Measurements from ENCODE around the gene SCAMP1. TPM values are rescaled to one million over a fixed set of nuclear protein-coding genes. Genes with fewer than 3 reads are reported as not detected.

The SCAMP1 gene
- total RNA-seq, 1 donor from 2014 or later: 42.8 TPM

DNA sequence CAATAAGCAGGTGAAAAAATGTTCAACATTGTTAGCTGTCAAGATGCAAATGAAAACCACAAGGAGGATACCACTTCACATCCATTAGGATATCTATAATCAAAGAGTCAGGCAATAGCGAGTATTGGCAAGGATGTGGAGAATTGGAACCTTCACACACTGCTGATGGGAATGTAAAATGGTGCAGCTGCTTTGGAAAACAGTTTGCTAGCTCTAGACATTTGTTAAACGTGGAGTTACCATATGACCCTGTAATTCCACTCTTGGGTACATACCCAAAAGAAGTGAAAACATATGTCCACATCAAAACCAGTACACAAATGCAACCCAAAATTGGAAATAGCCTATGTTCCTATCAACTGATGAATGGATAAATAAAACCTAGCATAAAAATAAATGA is 37.4 kb downstream of the SCAMP1 start:
- Histone ChIP-seq H3K27me3 (ENCODE audit: low read depth) (no peaks in the 10 kb centered on the region), H3K4me1 (no peaks in the 10 kb centered on the region), H3K36me3 (no peaks in the 10 kb centered on the region), H3K27ac (no peak overlapping the region), H3K9me3 (no peaks in the 10 kb centered on the region), H3K4me3 (no peak overlapping the region)
- TF ChIP-seq, protein P1, sequence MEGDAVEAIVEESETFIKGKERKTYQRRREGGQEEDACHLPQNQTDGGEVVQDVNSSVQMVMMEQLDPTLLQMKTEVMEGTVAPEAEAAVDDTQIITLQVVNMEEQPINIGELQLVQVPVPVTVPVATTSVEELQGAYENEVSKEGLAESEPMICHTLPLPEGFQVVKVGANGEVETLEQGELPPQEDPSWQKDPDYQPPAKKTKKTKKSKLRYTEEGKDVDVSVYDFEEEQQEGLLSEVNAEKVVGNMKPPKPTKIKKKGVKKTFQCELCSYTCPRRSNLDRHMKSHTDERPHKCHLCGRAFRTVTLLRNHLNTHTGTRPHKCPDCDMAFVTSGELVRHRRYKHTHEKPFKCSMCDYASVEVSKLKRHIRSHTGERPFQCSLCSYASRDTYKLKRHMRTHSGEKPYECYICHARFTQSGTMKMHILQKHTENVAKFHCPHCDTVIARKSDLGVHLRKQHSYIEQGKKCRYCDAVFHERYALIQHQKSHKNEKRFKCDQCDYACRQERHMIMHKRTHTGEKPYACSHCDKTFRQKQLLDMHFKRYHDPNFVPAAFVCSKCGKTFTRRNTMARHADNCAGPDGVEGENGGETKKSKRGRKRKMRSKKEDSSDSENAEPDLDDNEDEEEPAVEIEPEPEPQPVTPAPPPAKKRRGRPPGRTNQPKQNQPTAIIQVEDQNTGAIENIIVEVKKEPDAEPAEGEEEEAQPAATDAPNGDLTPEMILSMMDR (IDR thresholded peaks at IDR 0.05): no peak
- intact Hi-C loops (cut with DNase I): no loop called here
- DNase-seq: no peak
- no peak for ATAC-seq

DNA sequence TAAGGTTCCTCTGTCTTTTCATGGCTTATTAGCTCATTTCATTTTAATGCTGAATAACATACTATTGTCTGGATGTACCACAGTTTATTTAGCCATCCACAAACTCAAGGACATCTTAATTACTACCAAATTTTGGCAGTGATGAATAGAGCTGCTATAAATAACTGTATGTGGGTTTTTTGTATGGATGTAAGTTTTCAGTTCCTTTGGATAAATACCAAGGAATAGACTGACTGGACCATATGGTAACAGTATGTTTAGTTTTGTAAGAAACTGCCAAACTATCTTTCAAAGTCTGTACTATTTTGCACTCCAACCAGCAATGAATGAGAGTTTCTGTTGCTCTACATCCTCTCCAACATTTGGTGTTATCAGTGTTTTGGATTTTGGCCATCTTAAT is 38.7 kb downstream of the SCAMP1 start:
- Histone ChIP-seq H3K27ac (no peak overlapping the region), H3K4me1 (no peaks in the 10 kb centered on the region), H3K9me3 (no peaks in the 10 kb centered on the region), H3K27me3 (ENCODE audit: low read depth) (no peaks in the 10 kb centered on the region), H3K4me3 (no peak overlapping the region), H3K36me3 (no peaks in the 10 kb centered on the region)
- ATAC-seq: no peak
- intact Hi-C loops (cut with DNase I): no loop called here
- DNase-seq: no peak
- TF ChIP-seq, protein P1 (IDR thresholded peaks at IDR 0.05): no peak

DNA sequence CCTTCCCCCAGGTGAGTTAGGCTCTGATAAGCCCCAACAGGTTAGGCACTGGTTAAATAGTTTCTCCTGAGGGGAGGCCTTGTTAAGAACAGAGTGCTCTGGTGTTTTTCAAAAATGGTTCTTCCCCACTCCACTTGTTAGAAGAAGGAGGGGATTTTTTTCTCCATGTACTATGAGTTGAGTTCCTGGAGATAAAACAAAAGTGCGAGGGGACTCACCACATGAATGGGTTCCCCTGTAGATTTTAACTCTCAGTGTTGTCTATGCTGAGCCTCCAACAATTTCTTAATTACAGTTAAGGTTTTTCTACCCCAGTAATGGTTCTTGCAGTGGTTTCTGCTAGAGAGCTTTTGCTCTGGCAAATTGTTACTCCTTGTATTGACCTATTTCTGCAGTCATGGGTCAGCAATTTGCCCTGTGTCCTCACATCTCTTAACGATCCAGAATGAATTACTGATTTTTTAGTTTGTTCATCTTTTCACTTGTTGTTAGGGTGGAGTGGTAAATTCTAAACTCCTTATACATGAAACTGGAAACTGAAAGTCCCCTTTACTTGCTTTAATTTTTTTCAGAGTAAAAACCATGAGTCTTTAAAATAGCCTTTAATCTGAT is 44.4 kb downstream of the SCAMP1 start:
- H3K9me3 ChIP-seq: no peaks in the 10 kb centered on the region
- no peaks in the 10 kb centered on the region for H3K27me3 ChIP-seq (ENCODE audit: low read depth)
- DNase-seq: no peak
- no peaks in the 10 kb centered on the region for H3K36me3 ChIP-seq
- no peak overlapping the region for H3K27ac ChIP-seq
- no peak overlapping the region for H3K4me3 ChIP-seq
- TF ChIP-seq, protein P1 (IDR thresholded peaks at IDR 0.05): no peak
- no peak for ATAC-seq
- peaks cover 16% of the 10 kb centered on the region for H3K4me1 ChIP-seq
- intact Hi-C loops (cut with DNase I): no loop called here

DNA sequence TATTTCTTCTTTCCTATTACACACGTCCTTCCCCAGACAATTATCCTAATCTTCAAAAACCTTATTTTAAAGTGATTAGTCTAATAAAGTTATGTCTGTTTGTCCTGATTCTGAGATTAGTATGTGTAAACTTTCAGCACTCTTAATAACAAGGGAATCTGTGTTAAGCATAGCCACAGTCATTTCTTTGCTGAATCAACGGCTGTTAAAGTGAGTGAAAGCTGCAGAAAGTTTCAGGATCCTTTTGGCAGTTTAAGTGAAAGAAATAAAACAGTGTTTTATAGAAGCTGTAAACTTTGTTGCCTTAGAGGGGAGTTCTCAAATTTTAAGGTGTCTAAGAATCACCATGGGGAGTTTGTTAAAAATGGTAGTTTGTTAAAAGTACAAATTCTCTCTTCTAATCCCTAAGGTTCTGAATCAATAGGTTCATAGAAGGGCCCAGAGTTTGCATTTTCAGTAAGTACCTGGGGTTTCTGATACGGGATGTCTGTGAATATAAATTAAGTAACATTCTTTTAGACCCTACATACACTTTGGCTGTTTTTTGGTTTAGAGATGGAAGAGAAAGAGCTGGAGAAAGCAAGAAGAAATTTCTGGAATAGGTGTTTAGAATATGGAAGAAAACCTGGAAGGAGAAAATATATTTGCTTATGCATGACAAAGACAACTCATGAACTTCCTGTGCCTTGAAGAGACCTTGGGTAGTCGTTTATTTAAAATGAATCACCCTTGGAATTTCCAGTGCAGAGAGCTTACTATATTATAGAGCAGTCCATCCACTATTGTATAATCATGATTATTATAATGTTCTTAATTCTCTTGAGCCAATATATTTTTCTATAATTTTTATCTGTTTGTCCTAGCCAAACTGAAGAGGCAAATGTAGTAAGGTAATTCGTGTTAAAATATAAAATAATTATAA is 45.7 kb downstream of the SCAMP1 start:
- no peaks in the 10 kb centered on the region for H3K9me3 ChIP-seq
- H3K4me3 ChIP-seq: no peak overlapping the region
- ATAC-seq (no peak), DNase-seq (no peak)
- H3K27me3 ChIP-seq (ENCODE audit: low read depth): no peaks in the 10 kb centered on the region
- TF ChIP-seq, protein P1 (IDR thresholded peaks at IDR 0.05): no peak
- no peak overlapping the region for H3K27ac ChIP-seq
- intact Hi-C loops (cut with DNase I): no loop called here
- H3K4me1 ChIP-seq: peaks cover 16% of the 10 kb centered on the region
- H3K36me3 ChIP-seq: no peaks in the 10 kb centered on the region

DNA sequence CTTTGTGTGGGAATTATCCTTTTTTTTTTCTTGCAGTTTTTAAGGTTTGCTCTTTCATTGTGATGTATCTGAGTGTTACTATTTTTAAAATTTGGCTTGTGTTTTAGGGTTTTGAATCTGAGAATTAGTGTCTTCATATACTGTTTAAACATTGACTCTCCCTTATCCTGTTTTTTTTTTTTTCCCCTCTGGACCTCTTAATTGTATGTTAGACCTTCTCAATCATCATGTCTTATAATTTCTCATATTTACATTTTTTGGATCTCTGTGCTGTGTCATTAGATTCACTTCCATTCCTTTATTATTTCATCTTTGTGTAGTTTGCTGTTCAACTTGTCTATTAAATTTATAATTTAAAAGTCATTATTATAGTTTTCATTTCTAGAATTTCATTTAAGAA is 47.0 kb downstream of the SCAMP1 start:
- Histone ChIP-seq H3K36me3 (no peaks in the 10 kb centered on the region), H3K9me3 (no peaks in the 10 kb centered on the region), H3K4me3 (no peak overlapping the region), H3K4me1 (peaks cover 16% of the 10 kb centered on the region), H3K27ac (no peak overlapping the region), H3K27me3 (ENCODE audit: low read depth) (no peaks in the 10 kb centered on the region)
- intact Hi-C loops (cut with DNase I): no loop called here
- ATAC-seq (no peak), DNase-seq (no peak)
- TF ChIP-seq, protein P1 (IDR thresholded peaks at IDR 0.05): no peak

Data from lower lobe of right lung (tissue), 2 donors.